MM.1S (cell line): Measurements from ENCODE around the gene B4GALNT1.

Experiments used
- DNase-seq: peaks from one replicate; pipeline ENCODE4 v3.0.0-alpha.2; 2015
- H2AFZ ChIP-seq: fragments of 300-600 bp; sonication (generic); 2 replicates; pipeline ENCODE4 v1.6.0; 2016; ENCODE audit warnings: antibody characterized with exemption, low read length
- H3F3A ChIP-seq: fragments of 300-600 bp; sonication (generic); 2 replicates; pipeline ENCODE4 v1.6.1; 2016; ENCODE audit warnings: mild to moderate bottlenecking, antibody characterized with exemption, low read length, moderate library complexity, mixed read lengths; ENCODE audit not compliant: insufficient read depth
- H3K27ac ChIP-seq: fragments of 300-600 bp; sonication (generic); 2 replicates; pipeline ENCODE4 v1.5.1; 2016; ENCODE audit warnings: mild to moderate bottlenecking, low read length
- H3K27me3 ChIP-seq: fragments of 300-600 bp; sonication (generic); replicated peaks from 2 replicates; pipeline ENCODE4 v1.6.0; 2016; ENCODE audit warnings: low read length; ENCODE audit not compliant: insufficient read depth
- H3K36me3 ChIP-seq: fragments of 300-600 bp; sonication (generic); replicated peaks from 2 replicates; pipeline ENCODE4 v1.6.1; 2016; ENCODE audit warnings: mild to moderate bottlenecking, low read length, mixed read lengths; ENCODE audit not compliant: insufficient read depth
- H3K4me1 ChIP-seq: fragments of 300-600 bp; sonication (generic); 2 replicates; pipeline ENCODE4 v1.6.1; 2016; ENCODE audit warnings: low read length, mixed read lengths
- H3K4me2 ChIP-seq: fragments of 300-600 bp; sonication (generic); 2 replicates; pipeline ENCODE4 v1.6.0; 2016; ENCODE audit warnings: low read depth, low read length
- H3K4me3 ChIP-seq: fragments of 300-600 bp; sonication (generic); 2 replicates; pipeline ENCODE4 v1.5.1; 2016; ENCODE audit warnings: low read length, mixed read lengths
- H3K79me2 ChIP-seq: fragments of 300-600 bp; sonication (generic); 2 replicates; pipeline ENCODE4 v1.6.1; 2016; ENCODE audit warnings: mixed run types, low read length, mixed read lengths
- H3K9ac ChIP-seq: fragments of 300-600 bp; sonication (generic); 2 replicates; pipeline ENCODE4 v1.6.1; 2016; ENCODE audit warnings: low read length, mixed read lengths
- H3K9me2 ChIP-seq: fragments of 300-600 bp; sonication (generic); replicated peaks from 2 replicates; pipeline ENCODE4 v1.6.1; 2016; ENCODE audit warnings: mild to moderate bottlenecking, low read length, mixed read lengths; ENCODE audit not compliant: insufficient read depth
- H3K9me3 ChIP-seq: fragments of 300-600 bp; sonication (generic); replicated peaks from 2 replicates; pipeline ENCODE4 v1.6.1; 2016; ENCODE audit warnings: mild to moderate bottlenecking, low read length, mixed read lengths; ENCODE audit not compliant: insufficient read depth
- H4K20me1 ChIP-seq: fragments of 300-600 bp; sonication (generic); 2 replicates; pipeline ENCODE4 v1.6.1; 2016; ENCODE audit warnings: mild to moderate bottlenecking, low read length, moderate library complexity, mixed read lengths; ENCODE audit not compliant: insufficient read depth
- EZH2 ChIP-seq: fragments of 300-600 bp; sonication (generic); optimal IDR thresholded peaks from 2 replicates; pipeline ENCODE3; 2017; ENCODE audit warnings: low read depth, mild to moderate bottlenecking, antibody characterized with exemption, low read length, mixed read lengths
- EZH2phosphoT487 ChIP-seq: fragments of 300-600 bp; sonication (generic); IDR thresholded peaks from 2 replicates; pipeline ENCODE4 v1.6.1; 2018; ENCODE audit warnings: antibody characterized with exemption, low read length
- TF ChIP-seq, protein P1 (sequence below): fragments of 300-600 bp; sonication (generic); IDR thresholded peaks from 2 replicates; pipeline ENCODE4 v1.5.1; 2016; ENCODE audit warnings: antibody characterized with exemption, low read length, mixed read lengths

Gene B4GALNT1

DNA sequence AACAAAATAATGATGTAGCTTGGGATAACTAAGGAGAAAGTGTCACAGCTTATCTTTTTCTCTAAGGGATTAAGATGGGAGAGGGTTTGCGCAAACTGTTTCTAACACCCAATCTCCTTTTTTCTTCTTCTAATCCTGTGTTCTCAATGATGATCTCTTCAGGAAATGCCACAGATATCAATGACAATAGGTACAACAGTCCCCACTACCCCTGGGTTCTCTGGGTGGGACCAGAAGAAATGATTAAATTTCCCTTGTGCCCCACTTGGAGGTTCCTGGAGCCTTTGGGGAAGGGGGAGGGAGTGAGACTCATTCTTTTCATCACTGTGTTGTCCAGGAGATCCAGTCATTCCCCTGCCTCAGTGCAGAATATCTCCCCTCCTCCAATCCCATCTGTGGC, 50.6 kb downstream of the B4GALNT1 start:
- Histone ChIP-seq H3K36me3 (no peaks in the 10 kb centered on the region), H2AFZ (no peak overlapping the region), H3F3A (no peaks in the 10 kb centered on the region), H3K79me2 (no peaks in the 10 kb centered on the region), H4K20me1 (no peaks in the 10 kb centered on the region), H3K4me3 (no peak overlapping the region), H3K27ac (no peak overlapping the region), H3K27me3 (peaks cover 22% of the 10 kb centered on the region; the same call in 1 of the 2 replicates), H3K9me2 (no peaks in the 10 kb centered on the region), H3K4me2 (no peak overlapping the region), H3K4me1 (no peaks in the 10 kb centered on the region), H3K9me3 (no peaks in the 10 kb centered on the region), H3K9ac (no peak overlapping the region)
- TF ChIP-seq EZH2phosphoT487 (no peak), EZH2 (no peak)
- TF ChIP-seq, protein P1, sequence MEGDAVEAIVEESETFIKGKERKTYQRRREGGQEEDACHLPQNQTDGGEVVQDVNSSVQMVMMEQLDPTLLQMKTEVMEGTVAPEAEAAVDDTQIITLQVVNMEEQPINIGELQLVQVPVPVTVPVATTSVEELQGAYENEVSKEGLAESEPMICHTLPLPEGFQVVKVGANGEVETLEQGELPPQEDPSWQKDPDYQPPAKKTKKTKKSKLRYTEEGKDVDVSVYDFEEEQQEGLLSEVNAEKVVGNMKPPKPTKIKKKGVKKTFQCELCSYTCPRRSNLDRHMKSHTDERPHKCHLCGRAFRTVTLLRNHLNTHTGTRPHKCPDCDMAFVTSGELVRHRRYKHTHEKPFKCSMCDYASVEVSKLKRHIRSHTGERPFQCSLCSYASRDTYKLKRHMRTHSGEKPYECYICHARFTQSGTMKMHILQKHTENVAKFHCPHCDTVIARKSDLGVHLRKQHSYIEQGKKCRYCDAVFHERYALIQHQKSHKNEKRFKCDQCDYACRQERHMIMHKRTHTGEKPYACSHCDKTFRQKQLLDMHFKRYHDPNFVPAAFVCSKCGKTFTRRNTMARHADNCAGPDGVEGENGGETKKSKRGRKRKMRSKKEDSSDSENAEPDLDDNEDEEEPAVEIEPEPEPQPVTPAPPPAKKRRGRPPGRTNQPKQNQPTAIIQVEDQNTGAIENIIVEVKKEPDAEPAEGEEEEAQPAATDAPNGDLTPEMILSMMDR: no peak
- DNase-seq: no peak

DNA sequence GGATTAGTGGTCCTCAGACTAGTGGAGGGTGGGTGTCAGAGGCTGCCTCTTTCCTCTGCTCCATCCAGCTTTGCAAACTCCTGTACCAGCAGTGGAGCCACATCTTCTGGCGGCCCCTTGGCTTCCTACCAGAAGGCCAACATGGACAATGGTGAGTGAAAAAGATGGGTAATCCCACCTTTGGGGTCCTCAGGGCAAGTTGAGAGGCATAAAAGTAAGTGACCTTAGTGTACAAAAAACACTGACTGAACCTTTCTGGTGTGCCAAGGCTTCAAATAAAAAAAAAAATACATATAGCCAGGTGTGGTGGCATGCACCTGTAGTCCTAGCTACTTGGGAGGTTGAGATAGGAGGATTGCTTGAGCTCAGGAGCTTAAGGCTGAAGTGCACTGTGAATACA, 51.2 kb downstream of the B4GALNT1 start:
- Histone ChIP-seq H3K4me3 (no peak overlapping the region), H3K4me2 (no peak overlapping the region), H2AFZ (no peak overlapping the region), H4K20me1 (no peaks in the 10 kb centered on the region), H3K9ac (no peak overlapping the region), H3K9me3 (no peaks in the 10 kb centered on the region), H3K27ac (no peak overlapping the region), H3K36me3 (no peaks in the 10 kb centered on the region), H3F3A (no peaks in the 10 kb centered on the region), H3K4me1 (no peaks in the 10 kb centered on the region), H3K9me2 (no peaks in the 10 kb centered on the region), H3K79me2 (no peaks in the 10 kb centered on the region), H3K27me3 (peaks cover 17% of the 10 kb centered on the region; the same call in 1 of the 2 replicates)
- TF ChIP-seq EZH2phosphoT487 (no peak), EZH2 (no peak)
- TF ChIP-seq, protein P1: no peak
- DNase-seq: no peak

DNA sequence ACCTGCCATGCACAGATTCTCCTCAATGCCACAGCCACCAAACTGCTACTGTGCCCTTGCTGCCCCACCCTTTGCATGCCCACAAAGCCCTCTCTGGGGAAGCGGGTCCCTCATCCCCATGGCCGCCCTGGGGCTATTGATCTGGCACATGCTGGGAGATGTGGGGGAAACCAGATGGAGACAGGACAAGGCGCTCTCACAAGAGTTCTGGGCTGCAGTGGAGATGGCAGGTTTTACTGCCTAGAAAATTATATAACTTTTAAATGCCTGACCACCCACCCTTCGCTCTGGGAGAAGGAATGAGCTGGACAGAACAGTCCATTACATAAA, 52.6 kb downstream of the B4GALNT1 start:
- Histone ChIP-seq H3K4me1 (no peaks in the 10 kb centered on the region), H3K9ac (no peak overlapping the region), H3K9me2 (no peaks in the 10 kb centered on the region), H3K9me3 (no peaks in the 10 kb centered on the region), H3K36me3 (no peaks in the 10 kb centered on the region), H3F3A (no peaks in the 10 kb centered on the region), H3K27ac (no peak overlapping the region), H3K4me2 (no peak overlapping the region), H3K27me3 (peaks cover 11% of the 10 kb centered on the region; the same call in 1 of the 2 replicates), H2AFZ (no peak overlapping the region), H4K20me1 (no peaks in the 10 kb centered on the region), H3K79me2 (no peaks in the 10 kb centered on the region), H3K4me3 (no peak overlapping the region)
- TF ChIP-seq, protein P1: no peak
- TF ChIP-seq EZH2phosphoT487: no peak
- TF ChIP-seq EZH2: no peak
- no peak for DNase-seq
